Osteoblast (primary cell): ENCODE data around the gene MRGPRG. TPM values are rescaled to one million over a fixed set of nuclear protein-coding genes. Genes with fewer than 3 reads are reported as not detected.
A peak's percentile ranks its signal among the peaks of the same experiment; 100 is the strongest.

Source experiments
- DNase-seq: peaks from one replicate; pipeline ENCODE4 v3.0.0; 2011; ENCODE audit warnings: low spot score, mixed read lengths; ENCODE audit not compliant: insufficient read length; ENCODE audit errors: missing footprints
- H2AFZ ChIP-seq: 2 replicates; pipeline ENCODE4 v1.6.0; 2011; ENCODE audit warnings: mild to moderate bottlenecking, low read length
- H3K27ac ChIP-seq: 2 replicates; pipeline ENCODE4 v1.5.1; 2011; ENCODE audit warnings: mild to moderate bottlenecking, low read depth, low read length, moderate library complexity
- H3K27me3 ChIP-seq: 2 replicates; pipeline ENCODE4 v1.6.0; 2012; ENCODE audit warnings: mild to moderate bottlenecking, control low read depth, inconsistent platforms, low read length, moderate library complexity; ENCODE audit not compliant: insufficient read depth
- H3K36me3 ChIP-seq: 2 replicates; pipeline ENCODE4 v1.5.1; 2011; ENCODE audit warnings: mild to moderate bottlenecking, low read length, control low read depth, moderate library complexity; ENCODE audit not compliant: insufficient read depth
- H3K4me1 ChIP-seq: 2 replicates; pipeline ENCODE4 v1.5.1; 2011; ENCODE audit warnings: mild to moderate bottlenecking, low read length, control low read depth, moderate library complexity; ENCODE audit not compliant: insufficient read depth
- H3K4me2 ChIP-seq: 2 replicates; pipeline ENCODE4 v1.6.0; 2011; ENCODE audit warnings: mild to moderate bottlenecking, low read length; ENCODE audit not compliant: insufficient read depth
- H3K4me3 ChIP-seq: fragments of 200-600 bp; sonication (generic); 3 replicates; pipeline ENCODE4 v1.5.1; 2012; ENCODE audit warnings: mild to moderate bottlenecking, low read length, inconsistent platforms; ENCODE audit not compliant: insufficient read depth
- H3K79me2 ChIP-seq: 2 replicates; pipeline ENCODE4 v1.6.0; 2012; ENCODE audit warnings: mild to moderate bottlenecking, low read length, control low read depth, inconsistent platforms; ENCODE audit not compliant: insufficient read depth
- H3K9me3 ChIP-seq: 2 replicates; pipeline ENCODE4 v1.5.1; 2011; ENCODE audit warnings: low read depth, low read length, control low read depth
- H4K20me1 ChIP-seq: 2 replicates; pipeline ENCODE4 v1.6.0; 2012; ENCODE audit warnings: mild to moderate bottlenecking, low read length, control low read depth; ENCODE audit not compliant: insufficient read depth
- total RNA-seq: library from RNA; depleted of rRNA; stranded (reverse); fragments of >200 nt; gene quantifications from 2 replicates; pipeline ENCODE4 v1.2.3, GENCODE V29; 2012
- TF ChIP-seq, protein P1 (sequence below): IDR thresholded peaks from 2 replicates; pipeline ENCODE4 v1.5.1; 2011; ENCODE audit warnings: mild to moderate bottlenecking, low read depth, low read length, moderate library complexity; ENCODE audit errors: extremely low read depth

MRGPRG gene
- total RNA-seq, 1 donor: not detected

DNA sequence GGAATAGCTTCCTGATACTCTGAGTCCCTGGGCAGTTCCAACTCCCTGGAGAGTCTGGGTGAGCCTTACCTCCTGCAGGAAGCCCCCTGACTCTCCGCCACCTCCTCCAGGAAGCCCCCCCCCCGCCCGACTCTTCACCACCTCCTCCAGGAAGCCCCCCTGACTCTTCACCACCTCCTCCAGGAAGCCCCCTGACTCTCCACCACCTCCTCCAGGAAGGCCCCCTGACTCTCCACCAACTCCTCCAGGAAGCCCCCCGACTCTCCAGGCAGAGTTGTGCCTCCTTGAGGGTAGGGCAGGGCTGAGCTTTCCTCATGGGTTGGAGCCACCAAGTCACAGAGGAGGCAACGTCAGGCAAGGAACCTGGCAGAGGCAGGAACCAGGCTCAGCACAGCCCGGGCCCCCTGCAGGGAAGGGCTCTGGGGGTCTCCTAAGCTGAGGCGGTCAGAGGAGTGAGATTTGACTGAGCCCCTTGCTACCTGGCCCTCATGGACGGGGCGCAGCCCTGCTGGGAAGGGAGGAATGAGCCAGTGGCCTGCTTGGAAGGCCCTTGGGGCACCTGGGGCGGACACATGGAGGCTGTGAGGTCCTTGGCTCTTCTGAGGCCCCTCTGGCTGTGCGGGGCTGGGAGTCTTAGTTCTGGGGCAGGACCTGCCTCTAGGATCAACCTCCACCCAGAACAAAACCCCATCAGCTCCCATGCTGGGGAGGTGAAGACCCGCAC is 18.1 kb downstream of the MRGPRG start:
- H4K20me1 ChIP-seq: no peaks in the 10 kb centered on the region
- H3K27ac ChIP-seq: no peak overlapping the region
- no peak overlapping the region for H3K4me3 ChIP-seq
- no peaks in the 10 kb centered on the region for H3K79me2 ChIP-seq
- no peak overlapping the region for H2AFZ ChIP-seq
- TF ChIP-seq, protein P1, sequence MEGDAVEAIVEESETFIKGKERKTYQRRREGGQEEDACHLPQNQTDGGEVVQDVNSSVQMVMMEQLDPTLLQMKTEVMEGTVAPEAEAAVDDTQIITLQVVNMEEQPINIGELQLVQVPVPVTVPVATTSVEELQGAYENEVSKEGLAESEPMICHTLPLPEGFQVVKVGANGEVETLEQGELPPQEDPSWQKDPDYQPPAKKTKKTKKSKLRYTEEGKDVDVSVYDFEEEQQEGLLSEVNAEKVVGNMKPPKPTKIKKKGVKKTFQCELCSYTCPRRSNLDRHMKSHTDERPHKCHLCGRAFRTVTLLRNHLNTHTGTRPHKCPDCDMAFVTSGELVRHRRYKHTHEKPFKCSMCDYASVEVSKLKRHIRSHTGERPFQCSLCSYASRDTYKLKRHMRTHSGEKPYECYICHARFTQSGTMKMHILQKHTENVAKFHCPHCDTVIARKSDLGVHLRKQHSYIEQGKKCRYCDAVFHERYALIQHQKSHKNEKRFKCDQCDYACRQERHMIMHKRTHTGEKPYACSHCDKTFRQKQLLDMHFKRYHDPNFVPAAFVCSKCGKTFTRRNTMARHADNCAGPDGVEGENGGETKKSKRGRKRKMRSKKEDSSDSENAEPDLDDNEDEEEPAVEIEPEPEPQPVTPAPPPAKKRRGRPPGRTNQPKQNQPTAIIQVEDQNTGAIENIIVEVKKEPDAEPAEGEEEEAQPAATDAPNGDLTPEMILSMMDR: no peak
- no peaks in the 10 kb centered on the region for H3K9me3 ChIP-seq
- no peaks in the 10 kb centered on the region for H3K36me3 ChIP-seq
- DNase-seq: peak; percentile 78
- H3K4me1 ChIP-seq: no peaks in the 10 kb centered on the region
- H3K4me2 ChIP-seq: no peak overlapping the region
- peaks cover 40% of the 10 kb centered on the region for H3K27me3 ChIP-seq

DNA sequence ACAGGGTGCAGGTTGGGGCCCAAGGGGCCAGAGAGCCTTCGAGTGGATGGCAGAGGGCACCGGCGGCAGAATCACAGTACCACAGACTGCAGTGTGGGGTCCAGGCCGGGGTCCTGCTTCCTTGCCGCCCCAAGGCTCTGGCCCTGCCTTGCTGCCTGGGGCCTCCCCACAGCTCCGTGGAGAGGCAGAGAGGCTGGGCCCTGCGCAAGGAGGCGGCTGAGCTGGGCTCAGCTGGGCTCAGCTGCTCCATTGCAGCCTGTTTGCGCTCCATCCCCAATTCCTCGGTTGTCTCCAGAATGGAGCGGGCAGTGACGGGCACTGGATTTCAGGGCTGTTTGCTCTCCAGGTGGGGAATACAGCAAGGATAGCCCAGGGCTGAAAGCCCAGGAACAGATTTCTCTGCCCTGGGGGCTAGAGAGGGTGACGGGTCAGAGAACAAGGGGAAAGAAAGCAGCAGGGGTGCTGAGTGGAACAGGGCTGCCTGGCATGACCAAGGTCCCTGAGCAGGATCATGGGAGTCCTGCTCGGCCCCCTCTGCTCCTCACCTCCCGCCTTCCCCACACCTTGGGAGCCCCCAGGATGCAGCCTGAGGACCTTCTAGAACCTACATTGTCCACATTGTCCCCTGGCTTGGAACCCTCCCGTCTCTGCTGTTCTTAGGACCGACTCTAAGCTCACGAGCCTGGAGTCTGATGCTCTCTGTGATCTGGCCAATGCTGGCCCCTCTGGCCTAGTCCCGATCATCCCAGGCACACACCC is 18.9 kb downstream of the MRGPRG start:
- Histone ChIP-seq H4K20me1 (no peaks in the 10 kb centered on the region), H3K4me1 (no peaks in the 10 kb centered on the region), H3K36me3 (no peaks in the 10 kb centered on the region), H3K9me3 (no peaks in the 10 kb centered on the region), H2AFZ (no peak overlapping the region), H3K4me3 (no peak overlapping the region), H3K27me3 (peaks cover 36% of the 10 kb centered on the region), H3K79me2 (no peaks in the 10 kb centered on the region), H3K4me2 (no peak overlapping the region), H3K27ac (no peak overlapping the region)
- TF ChIP-seq, protein P1: no peak
- DNase-seq: peak; percentile 80

DNA sequence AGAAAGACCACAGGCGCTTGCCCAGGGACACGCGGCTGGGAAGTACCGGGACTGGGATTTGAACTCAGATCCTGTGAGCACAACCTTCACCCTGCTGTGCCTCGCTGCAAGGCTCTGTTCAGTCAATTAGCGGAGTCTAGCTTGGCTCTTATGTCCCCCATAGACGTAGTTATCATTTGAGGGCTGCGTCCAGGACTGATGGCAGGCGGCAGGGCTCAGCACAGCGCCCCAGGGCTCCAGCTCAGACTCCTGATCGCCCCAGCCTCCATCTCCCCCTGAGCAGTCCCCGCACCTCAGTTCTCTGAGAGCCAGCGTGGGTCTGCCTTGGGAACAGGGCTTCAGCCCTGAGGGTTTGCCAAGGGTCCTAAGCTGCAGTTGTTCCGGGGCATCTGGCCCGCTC is 19.8 kb downstream of the MRGPRG start:
- no peaks in the 10 kb centered on the region for H4K20me1 ChIP-seq
- peak; percentile 35 for DNase-seq
- no peaks in the 10 kb centered on the region for H3K4me1 ChIP-seq
- H3K4me2 ChIP-seq: no peak overlapping the region
- no peak overlapping the region for H2AFZ ChIP-seq
- H3K27me3 ChIP-seq: peaks cover 33% of the 10 kb centered on the region
- TF ChIP-seq, protein P1: no peak
- H3K36me3 ChIP-seq: no peaks in the 10 kb centered on the region
- no peak overlapping the region for H3K4me3 ChIP-seq
- no peaks in the 10 kb centered on the region for H3K79me2 ChIP-seq
- no peaks in the 10 kb centered on the region for H3K9me3 ChIP-seq
- no peak overlapping the region for H3K27ac ChIP-seq

DNA sequence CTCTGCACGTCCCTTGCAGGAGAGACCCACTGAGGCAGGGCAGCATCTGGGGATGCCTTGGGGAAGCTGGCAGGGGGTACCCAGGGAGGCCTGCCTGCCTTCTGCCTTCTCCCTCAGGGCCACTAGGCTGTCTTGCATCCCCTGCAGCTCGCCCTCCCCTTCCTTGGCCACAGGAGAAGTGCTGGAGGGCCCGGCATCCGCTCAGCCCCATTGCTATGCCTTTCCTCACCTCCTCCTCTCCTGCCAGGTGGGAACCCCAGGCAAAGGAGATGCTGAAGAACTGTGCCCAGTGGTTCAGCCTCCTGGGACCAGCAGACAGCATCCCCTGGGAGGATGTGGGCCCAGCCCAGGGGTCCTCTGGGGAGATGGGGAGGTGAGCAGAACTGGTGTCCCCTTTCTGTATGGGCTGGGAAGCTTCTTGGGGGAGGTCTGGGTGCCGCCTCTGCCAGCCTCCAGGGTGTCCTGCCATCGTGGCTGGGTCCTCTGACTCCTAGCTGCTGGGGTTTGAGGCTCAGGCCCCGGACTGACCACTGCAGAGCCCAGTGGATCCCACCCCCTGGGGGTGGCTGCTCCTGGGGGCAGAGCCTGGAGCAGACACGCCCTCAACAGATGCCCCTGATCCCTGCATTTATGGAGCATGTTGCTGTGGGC is 20.6 kb downstream of the MRGPRG start:
- peaks cover 25% of the 10 kb centered on the region for H3K27me3 ChIP-seq

More for the DNA sequence above, 20.6 kb downstream of the MRGPRG start:
- Histone ChIP-seq H4K20me1 (no peaks in the 10 kb centered on the region), H2AFZ (no peak overlapping the region), H3K9me3 (no peaks in the 10 kb centered on the region), H3K4me3 (no peak overlapping the region), H3K36me3 (no peaks in the 10 kb centered on the region), H3K4me2 (no peak overlapping the region), H3K4me1 (no peaks in the 10 kb centered on the region), H3K79me2 (no peaks in the 10 kb centered on the region), H3K27ac (no peak overlapping the region)
- TF ChIP-seq, protein P1: no peak
- peak; percentile 73 for DNase-seq
